Inflammatory macrophage treated with lipopolysaccharide for 4 hours (primary cell): ENCODE measurements around the gene PILRB.
"Not testable (repeated sequence)": the region's sequence is repeated elsewhere in the genome, so short reads cannot be mapped to it uniquely, and the experiment has no call there.

Source experiments
- DNase-seq: peaks from one replicate; pipeline ENCODE4 v3.0.0-alpha.2; 2020

PILRB gene

GRCh38 chr7:100356416-100357068, 1.4 kb upstream of the PILRB start:
- DNase-seq: no peak

GRCh38 chr7:100357131-100357561, 771 bp upstream of the PILRB start:
- DNase-seq: no peak

DNA sequence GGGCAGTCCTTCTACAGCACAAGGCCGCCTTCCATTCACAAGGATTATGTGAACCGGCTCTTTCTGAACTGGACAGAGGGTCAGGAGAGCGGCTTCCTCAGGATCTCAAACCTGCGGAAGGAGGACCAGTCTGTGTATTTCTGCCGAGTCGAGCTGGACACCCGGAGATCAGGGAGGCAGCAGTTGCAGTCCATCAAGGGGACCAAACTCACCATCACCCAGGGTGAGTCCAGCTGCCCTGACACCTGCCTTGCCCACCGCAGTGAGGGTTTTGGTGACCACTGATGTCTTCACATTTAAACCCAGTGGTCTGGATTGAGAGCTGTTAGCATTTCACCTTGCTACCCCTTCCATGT, 918 bp downstream of the PILRB start:
- no peak for DNase-seq

- DNase-seq: peak; percentile 79
These were observed 2.4 kb downstream of the PILRB start for GRCh38 chr7:100360135-100360854.

DNA sequence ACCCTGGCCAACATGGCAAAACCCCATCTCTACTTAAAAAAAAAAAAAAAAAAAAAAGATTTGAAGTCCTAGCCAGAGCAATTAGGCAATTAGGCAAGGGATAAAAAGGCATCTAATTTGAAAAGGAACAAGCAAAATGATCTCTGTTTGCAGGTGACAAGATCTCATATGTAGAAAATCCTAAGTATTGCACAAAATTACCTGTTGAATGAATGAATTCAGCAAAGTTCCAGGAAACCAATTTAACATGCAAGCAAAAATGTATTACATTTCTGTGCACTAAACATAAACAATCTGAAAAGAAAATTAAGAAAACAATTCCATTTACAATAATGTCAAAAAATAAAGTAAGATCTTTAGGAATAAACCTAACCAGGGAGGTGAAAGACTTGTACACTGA, 5.2 kb downstream of the PILRB start:
- no peak for DNase-seq

DNA sequence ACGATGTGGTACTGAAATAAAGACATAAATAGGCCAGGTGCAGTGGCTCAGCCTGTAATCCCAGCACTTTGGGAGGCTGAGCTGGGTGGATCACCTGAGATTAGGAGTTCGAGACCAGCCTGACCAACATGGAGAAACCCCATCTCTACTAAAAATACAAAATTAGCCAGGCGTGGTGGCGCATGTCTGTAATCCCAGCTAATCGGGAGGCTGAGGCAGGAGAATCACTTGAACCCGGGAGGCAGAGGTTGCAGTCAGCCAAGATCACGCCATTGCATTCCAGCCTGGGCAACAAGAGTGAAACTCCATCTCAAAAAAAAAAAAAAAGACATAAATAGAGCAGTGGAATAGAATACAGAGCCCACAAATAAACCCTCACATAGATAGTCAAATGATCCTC, 5.9 kb downstream of the PILRB start:
- not testable (repeated sequence) for DNase-seq

GRCh38 chr7:100364480-100364879, 6.6 kb downstream of the PILRB start:
- DNase-seq: no peak

GRCh38 chr7:100365998-100366367, 8.1 kb downstream of the PILRB start:
- DNase-seq: not testable (repeated sequence)

GRCh38 chr7:100366411-100367250, 8.7 kb downstream of the PILRB start:
- DNase-seq: peak; percentile 21

DNA sequence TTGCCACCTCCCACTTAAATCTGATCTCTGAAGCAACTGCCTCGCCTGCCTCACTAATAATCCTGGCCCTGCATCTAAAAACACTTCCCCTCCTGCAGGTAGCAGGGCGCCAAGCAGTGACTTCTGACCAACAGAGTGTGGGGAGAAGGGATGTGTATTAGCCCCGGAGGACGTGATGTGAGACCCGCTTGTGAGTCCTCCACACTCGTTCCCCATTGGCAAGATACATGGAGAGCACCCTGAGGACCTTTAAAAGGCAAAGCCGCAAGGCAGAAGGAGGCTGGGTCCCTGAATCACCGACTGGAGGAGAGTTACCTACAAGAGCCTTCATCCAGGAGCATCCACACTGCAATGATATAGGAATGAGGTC, 9.3 kb downstream of the PILRB start:
- no peak for DNase-seq

- DNase-seq: peak; percentile 50
These were observed 10.0 kb downstream of the PILRB start for GRCh38 chr7:100367676-100368613.

DNA sequence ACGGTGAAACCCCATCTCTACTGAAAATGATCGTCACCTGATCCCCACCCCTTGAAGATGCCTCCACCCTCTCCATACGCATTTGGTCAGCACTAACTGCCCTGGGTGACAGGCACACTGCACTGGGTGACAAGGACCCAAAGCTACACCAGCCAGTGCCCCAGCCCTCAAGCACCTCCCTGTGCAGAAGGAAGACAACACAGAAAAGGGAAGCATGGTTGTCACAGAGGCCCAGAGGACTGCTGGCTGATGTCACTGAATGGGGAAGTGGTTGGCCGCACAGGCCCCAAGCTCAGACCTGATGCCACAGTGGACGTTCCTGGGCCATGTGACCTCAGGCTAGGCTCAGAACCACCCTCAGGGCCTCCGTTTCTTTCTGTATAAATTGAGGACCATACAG, 11.2 kb downstream of the PILRB start:
- DNase-seq: peak; percentile 99

- no peak for DNase-seq
These were observed 12.4 kb downstream of the PILRB start for GRCh38 chr7:100370303-100370702.

DNA sequence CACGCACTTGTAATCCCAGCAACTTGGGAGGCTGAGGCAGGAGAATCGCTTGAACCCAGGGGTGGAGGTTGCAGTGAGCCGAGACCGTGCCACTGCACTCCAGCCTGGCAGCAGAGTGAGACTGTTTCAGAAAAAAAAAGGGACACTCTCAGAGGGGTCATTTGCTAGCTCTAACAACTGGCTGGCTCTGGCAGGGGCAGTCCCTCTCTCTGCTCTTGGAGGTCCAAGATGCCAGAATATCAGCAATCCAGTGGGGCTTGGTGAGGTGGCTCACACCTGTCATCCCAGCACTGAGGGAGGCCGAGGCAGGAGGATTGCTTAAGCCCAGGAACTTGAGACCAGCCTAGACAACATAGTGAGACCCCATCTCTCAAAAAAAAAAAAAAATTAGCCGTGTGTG, 12.8 kb downstream of the PILRB start:
- DNase-seq: no peak

DNA sequence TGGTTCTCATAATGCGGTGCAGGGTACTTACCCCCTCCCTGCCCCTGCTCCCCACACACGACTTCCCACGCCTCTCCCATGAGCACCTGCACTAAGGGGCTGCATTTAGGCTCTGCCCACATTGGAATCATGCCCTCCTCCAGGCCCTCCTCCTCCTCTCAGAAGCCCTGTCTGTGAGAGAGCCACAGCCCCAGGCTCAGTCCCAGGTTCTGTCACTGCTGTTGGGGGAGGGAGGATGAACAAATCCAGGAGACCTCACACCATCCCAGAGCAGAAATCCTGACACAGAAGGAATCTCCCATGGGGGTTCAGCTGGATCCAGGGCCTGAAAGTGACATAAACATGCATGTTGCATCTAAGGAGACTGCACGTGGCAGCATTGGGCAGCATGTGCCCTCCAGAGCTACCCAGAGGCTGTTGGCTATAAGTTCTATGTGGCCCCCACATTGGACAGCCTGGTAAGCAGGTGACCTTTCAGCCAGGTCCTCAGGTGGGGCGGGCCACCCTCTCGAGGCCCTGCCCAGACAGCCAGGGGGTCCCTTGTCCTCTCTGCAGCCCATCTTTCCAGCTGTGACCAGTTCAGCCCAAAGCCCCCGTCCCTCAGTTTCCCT, 13.7 kb downstream of the PILRB start:
- DNase-seq: peak; percentile 25

DNA sequence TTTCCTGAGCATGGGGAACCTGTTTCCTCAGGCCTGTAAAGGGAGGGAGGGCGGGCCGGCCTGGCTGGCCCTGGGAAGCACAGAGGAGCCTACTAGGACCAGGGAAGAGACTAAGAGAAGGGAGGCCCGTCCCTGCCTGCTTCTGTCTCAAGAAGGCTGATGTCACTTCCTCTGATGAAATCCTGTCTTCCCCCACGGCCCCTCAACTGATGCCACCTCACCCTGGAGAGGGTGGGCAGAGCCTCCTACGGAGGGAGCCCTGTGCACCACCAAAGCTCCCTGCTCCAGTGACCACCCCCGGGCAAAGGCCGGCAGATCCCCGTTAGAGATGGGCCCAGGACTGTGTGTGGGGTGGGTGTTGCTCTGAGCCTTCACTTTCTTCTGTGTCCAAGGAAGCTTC, 14.3 kb downstream of the PILRB start:
- peak; percentile 98 for DNase-seq

GRCh38 chr7:100372694-100373093, 14.8 kb downstream of the PILRB start:
- DNase-seq: peak; percentile 48

- peak; percentile 90 for DNase-seq
These were observed 15.4 kb downstream of the PILRB start, which contains the start of gene PILRA for GRCh38 chr7:100373261-100373831. TSS of gene PILRA (plus strand) at chr7:100373487. CDS start at chr7:100373657, 170 bp downstream.

GRCh38 chr7:100373870-100374598, 16.1 kb downstream of the PILRB start:
- peak; percentile 28 for DNase-seq

DNA sequence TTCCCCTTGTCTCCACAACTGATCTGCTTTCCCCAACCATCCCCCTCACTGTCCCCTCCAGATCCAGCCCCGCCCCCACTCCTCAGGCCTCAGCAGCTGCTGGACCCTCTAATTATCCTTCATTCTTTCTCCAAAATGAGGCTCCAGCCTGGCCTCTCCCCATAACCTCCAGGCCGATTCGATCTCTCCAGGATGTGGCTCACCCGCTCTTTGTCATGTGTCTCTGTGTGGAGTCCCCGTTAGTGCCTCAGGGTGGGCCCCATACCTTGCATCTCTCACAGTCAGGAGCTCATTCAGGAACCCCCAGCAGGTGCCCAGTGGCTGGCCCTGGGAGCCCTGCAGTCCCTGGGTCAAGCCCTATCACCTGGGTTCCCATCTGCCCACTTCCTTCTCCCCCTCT, 16.7 kb downstream of the PILRB start:
- DNase-seq: no peak

DNA sequence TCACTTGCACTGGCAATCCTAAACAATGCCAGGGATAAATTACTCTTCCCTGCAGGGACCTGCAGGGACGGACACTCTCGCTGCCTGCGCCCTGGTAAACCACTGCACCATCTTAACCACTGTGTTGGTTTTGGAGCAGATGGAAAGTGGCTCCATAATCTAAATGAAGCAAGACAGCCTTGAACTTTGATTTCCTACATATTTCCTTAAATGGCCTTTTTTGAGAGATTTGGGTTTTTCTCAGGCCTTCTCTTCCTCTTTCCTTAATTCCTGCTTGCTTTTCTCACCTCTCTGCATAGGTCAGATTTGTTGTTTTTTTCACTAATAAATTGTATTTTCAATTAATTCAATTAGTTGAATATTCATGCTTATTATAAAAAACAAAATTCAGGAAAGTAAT, 18.1 kb downstream of the PILRB start:
- peak; percentile 51 for DNase-seq
